ENCODE results near the gene FAM83B. TPM values are rescaled to one million over a fixed set of nuclear protein-coding genes. Genes with fewer than 3 reads are reported as not detected.
"Not testable (repeated sequence)": the region's sequence is repeated elsewhere in the genome, so short reads cannot be mapped to it uniquely, and the experiment has no call there.

The FAM83B gene
- total RNA-seq, 1 experiment from 2014 or later, result 3.9 TPM

DNA sequence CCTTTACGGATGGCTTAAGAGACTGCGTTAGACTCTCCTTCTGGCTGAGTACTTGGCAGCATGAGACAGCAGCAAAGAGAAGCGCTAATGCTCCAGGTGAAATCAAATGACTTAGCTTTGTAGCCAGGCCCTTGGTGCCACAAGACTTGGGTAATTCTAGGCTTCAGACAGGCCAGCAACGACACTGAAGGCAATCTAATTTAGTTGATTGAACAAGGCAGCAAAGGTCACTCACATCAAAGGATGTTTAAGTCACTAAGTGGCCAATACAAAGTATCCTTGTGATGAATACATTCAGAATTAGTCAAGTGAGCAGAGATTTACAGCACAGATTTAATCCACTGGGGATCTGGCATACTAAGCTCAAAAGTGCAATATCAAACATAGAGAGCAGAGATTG lies 113.2 kb downstream of the FAM83B start:
- no peak for DNase-seq (ENCODE audit: low spot score)
- CTCF ChIA-PET, result no interaction called here
- peaks cover 11% of the 10 kb centered on the region for H3K4me1 Mint-ChIP-seq
- peaks cover 10% of the 10 kb centered on the region for H3K9me3 Mint-ChIP-seq
- H3K27ac Mint-ChIP-seq, result no peak overlapping the region
- no peaks in the 10 kb centered on the region for H3K27me3 Mint-ChIP-seq (ENCODE audit: low read depth)
- no peak for ATAC-seq
- no peak overlapping the region for H3K4me3 Mint-ChIP-seq
- TF ChIP-seq ZNF396 (CRISPR knock-in tag; IDR thresholded peaks at IDR 0.05; ENCODE audit: borderline replicate concordance), result no peak
- peaks cover 6% of the 10 kb centered on the region for H3K36me3 Mint-ChIP-seq
- POLR2A ChIA-PET, result no interaction called here

DNA sequence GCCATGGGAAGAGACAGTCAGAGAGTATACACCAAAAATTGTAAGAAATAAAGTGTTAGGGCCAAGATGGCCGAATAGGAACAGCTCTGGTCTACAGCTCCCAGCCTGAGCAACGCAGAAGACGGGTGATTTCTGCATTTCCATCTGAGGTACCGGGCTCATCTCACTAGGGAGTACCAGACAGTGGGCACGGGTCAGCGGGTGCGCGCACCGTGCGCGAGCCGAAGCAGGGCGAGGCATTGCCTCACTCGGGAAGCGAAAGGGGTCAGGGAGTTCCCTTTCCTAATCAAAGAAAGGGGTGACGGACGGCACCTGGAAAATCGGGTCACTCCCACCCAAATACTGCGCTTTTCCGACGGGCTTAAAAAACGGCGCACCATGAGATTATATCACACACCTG lies 114.8 kb downstream of the FAM83B start:
- POLR2A ChIA-PET; H3K36me3 Mint-ChIP-seq; DNase-seq (ENCODE audit: low spot score); CTCF ChIA-PET; H3K27me3 Mint-ChIP-seq (ENCODE audit: low read depth); ATAC-seq: not testable (repeated sequence)
- H3K27ac Mint-ChIP-seq, result peak overlapping the region; percentile 89
- H3K9me3 Mint-ChIP-seq, result peaks cover 10% of the 10 kb centered on the region
- H3K4me3 Mint-ChIP-seq, result peak overlapping the region; percentile 62
- H3K4me1 Mint-ChIP-seq, result peaks cover 11% of the 10 kb centered on the region

DNA sequence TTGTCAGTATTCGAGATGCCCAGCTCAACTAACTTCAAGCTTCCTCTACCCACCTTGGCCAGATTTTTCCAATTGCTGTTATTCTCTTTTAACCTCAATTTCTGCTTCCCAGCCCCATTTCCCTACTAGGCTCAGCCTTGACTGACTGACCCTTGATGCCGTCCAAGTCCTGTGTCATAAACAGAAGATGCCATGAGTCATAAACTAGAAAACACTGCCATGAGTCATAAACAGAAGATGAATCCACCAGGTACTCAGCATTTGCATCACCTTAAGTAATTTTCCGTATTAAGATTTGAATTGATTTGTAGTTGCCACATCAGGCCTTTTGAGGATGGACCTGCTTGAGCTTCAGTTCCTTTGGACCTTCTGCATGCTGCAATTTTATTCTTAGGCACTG lies 123.8 kb downstream of the FAM83B start:
- ChIA-PET CTCF (no interaction called here), POLR2A (no interaction called here)
- Mint-ChIP-seq H3K27ac (no peak overlapping the region), H3K27me3 (ENCODE audit: low read depth) (no peaks in the 10 kb centered on the region), H3K4me3 (no peak overlapping the region), H3K4me1 (no peaks in the 10 kb centered on the region), H3K9me3 (no peaks in the 10 kb centered on the region), H3K36me3 (no peaks in the 10 kb centered on the region)
- TF ChIP-seq ZSCAN18 (CRISPR knock-in tag; IDR thresholded peaks at IDR 0.05) (no peak), ETV6 (CRISPR knock-in tag; IDR thresholded peaks at IDR 0.05) (no peak), ZNF671 (CRISPR knock-in tag; IDR thresholded peaks at IDR 0.05) (no peak), JAZF1 (CRISPR knock-in tag; IDR thresholded peaks at IDR 0.05) (no peak)
- TF ChIP-seq, protein P1, sequence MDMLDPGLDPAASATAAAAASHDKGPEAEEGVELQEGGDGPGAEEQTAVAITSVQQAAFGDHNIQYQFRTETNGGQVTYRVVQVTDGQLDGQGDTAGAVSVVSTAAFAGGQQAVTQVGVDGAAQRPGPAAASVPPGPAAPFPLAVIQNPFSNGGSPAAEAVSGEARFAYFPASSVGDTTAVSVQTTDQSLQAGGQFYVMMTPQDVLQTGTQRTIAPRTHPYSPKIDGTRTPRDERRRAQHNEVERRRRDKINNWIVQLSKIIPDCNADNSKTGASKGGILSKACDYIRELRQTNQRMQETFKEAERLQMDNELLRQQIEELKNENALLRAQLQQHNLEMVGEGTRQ (CRISPR knock-in tag; IDR thresholded peaks at IDR 0.05), result no peak
- TF ChIP-seq, protein P2, sequence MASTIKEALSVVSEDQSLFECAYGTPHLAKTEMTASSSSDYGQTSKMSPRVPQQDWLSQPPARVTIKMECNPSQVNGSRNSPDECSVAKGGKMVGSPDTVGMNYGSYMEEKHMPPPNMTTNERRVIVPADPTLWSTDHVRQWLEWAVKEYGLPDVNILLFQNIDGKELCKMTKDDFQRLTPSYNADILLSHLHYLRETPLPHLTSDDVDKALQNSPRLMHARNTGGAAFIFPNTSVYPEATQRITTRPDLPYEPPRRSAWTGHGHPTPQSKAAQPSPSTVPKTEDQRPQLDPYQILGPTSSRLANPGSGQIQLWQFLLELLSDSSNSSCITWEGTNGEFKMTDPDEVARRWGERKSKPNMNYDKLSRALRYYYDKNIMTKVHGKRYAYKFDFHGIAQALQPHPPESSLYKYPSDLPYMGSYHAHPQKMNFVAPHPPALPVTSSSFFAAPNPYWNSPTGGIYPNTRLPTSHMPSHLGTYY (CRISPR knock-in tag; IDR thresholded peaks at IDR 0.05), result no peak
- DNase-seq (ENCODE audit: low spot score), result no peak
- ATAC-seq, result no peak

DNA sequence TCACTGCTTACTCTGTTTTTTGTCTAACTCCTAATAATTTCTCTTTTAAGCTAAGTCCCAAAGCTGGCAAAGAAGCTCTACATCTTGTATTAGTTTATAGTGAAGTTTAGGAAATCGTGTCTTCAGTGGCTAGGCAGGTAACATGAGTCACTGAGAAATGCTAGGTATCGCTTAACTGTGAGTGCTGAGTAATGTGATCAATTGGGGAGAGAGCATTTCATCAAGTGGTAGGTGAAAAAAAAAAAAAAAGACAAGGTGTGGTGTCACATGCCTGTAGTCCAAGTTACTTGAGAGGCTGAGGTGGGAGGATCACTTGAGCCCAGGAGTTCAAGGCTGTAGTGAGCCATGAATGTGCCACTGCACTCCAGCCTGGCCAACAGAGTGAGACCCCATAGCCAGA lies 125.3 kb downstream of the FAM83B start:
- Mint-ChIP-seq H3K27ac (no peak overlapping the region), H3K27me3 (ENCODE audit: low read depth) (no peaks in the 10 kb centered on the region), H3K9me3 (no peaks in the 10 kb centered on the region), H3K4me3 (no peak overlapping the region), H3K36me3 (no peaks in the 10 kb centered on the region), H3K4me1 (no peaks in the 10 kb centered on the region)
- CTCF ChIA-PET, result no interaction called here
- TF ChIP-seq IRF2 (CRISPR knock-in tag; IDR thresholded peaks at IDR 0.05; ENCODE audit: borderline replicate concordance, low read depth) (no peak), GRHL2 (CRISPR knock-in tag; IDR thresholded peaks at IDR 0.05; ENCODE audit: insufficient replicate concordance, severe bottlenecking) (no peak), FOXJ3 (CRISPR knock-in tag; IDR thresholded peaks at IDR 0.05; ENCODE audit: borderline replicate concordance) (no peak), ZBTB43 (CRISPR knock-in tag; IDR thresholded peaks at IDR 0.05) (no peak), ZNF121 (CRISPR knock-in tag; IDR thresholded peaks at IDR 0.05) (0 out of 2 replicates have a peak, but pooled peaks have one; percentile 28), ZNF232 (CRISPR knock-in tag; IDR thresholded peaks at IDR 0.05) (no peak)
- TF ChIP-seq, protein P3, sequence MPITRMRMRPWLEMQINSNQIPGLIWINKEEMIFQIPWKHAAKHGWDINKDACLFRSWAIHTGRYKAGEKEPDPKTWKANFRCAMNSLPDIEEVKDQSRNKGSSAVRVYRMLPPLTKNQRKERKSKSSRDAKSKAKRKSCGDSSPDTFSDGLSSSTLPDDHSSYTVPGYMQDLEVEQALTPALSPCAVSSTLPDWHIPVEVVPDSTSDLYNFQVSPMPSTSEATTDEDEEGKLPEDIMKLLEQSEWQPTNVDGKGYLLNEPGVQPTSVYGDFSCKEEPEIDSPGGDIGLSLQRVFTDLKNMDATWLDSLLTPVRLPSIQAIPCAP (CRISPR knock-in tag; IDR thresholded peaks at IDR 0.05), result no peak
- TF ChIP-seq, protein P2 (CRISPR knock-in tag; IDR thresholded peaks at IDR 0.05), result no peak
- TF ChIP-seq, protein P4, sequence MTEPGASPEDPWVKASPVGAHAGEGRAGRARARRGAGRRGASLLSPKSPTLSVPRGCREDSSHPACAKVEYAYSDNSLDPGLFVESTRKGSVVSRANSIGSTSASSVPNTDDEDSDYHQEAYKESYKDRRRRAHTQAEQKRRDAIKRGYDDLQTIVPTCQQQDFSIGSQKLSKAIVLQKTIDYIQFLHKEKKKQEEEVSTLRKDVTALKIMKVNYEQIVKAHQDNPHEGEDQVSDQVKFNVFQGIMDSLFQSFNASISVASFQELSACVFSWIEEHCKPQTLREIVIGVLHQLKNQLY (CRISPR knock-in tag; IDR thresholded peaks at IDR 0.05), result no peak
- POLR2A ChIA-PET, result no interaction called here
- ATAC-seq (no peak), DNase-seq (ENCODE audit: low spot score) (no peak)

DNA sequence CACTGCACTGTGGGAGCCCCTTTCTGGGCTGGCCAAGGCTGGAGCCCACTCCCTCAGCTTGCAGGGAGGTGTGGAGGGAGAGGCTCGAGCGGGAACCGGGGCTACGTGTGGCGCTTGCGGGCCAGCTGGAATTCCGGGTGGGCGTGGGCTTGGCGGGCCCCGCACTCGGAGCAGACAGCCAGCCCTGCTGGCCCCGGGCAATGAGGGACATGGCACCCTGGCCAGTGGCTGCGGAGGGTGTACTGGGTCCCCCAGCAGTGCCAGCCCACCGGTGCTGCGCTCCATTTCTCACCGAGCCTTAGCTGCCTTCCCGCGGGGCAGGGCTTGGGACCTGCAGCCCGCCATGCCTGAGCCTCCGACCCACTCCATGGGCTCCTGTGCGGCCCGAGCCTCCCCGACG lies 132.6 kb downstream of the FAM83B start:
- POLR2A ChIA-PET; H3K4me1 Mint-ChIP-seq; CTCF ChIA-PET; H3K36me3 Mint-ChIP-seq; ATAC-seq; H3K27ac Mint-ChIP-seq; H3K27me3 Mint-ChIP-seq (ENCODE audit: low read depth); DNase-seq (ENCODE audit: low spot score); H3K4me3 Mint-ChIP-seq: not testable (repeated sequence)
- H3K9me3 Mint-ChIP-seq, result peaks cover 11% of the 10 kb centered on the region
